ENCODE results near the gene MPG.
"Not testable (repeated sequence)": the region's sequence is repeated elsewhere in the genome, so short reads cannot be mapped to it uniquely, and the experiment has no call there.

Gene MPG

DNA sequence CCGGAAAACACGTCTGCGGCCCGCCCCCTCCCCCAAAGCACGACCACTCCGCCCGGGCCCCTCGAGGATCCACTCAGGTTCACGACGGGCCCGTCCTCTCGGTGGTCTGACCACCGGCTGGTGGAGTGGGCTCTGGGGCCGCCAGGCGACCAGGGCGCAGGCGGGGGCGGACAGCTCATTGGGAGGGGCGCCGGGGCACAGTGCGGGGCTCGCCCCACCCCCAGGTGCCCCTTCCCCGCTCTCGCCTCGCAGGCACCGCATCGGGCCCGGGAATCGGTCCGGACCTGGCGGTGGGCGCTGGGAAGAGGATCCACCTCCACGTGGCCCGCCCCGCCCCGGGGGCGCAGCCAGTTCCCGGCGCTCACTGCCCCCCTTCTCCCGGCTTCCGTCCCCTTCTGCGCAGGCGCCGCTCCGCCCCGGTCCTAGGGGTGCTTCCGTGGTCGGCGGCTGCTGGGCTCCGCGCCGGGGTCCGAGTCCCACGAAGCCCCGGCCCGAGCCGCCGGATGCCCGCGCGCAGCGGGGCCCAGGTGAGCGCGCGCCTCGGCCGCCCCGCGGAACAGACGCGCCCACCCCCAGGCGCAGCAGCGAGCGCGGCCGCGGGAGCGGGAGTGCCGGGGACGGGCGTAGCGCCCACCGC, at the start of gene MPG:
Gene MPG, plus strand, starts transcription at position 419 of the 637 bp plus-strand sequence. Its CDS starts 85 bp downstream, at position 504.
- peak; percentile 98 for DNase-seq (ENCODE audit: low spot score)

DNA sequence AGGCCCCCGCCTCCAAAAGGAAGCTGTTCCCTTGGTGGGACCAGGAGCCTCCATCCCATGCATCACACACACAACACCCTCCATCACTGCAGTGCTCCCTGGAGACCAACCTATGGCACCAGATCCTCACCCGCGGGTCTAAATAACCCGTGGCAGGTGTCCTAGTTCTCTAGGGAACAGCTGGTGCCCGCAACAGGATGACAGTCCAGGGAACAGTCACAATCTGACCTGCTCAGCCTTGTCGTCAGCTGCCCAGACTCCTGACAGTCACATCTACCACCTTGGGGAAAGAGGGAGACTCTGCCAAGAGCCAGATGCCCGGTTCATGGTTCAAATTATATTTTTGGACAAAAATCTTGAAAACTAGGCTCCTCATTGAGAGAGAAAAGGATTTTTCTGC, 47.4 kb upstream of the MPG start:
- DNase-seq (ENCODE audit: low spot score), result not testable (repeated sequence)

DNA sequence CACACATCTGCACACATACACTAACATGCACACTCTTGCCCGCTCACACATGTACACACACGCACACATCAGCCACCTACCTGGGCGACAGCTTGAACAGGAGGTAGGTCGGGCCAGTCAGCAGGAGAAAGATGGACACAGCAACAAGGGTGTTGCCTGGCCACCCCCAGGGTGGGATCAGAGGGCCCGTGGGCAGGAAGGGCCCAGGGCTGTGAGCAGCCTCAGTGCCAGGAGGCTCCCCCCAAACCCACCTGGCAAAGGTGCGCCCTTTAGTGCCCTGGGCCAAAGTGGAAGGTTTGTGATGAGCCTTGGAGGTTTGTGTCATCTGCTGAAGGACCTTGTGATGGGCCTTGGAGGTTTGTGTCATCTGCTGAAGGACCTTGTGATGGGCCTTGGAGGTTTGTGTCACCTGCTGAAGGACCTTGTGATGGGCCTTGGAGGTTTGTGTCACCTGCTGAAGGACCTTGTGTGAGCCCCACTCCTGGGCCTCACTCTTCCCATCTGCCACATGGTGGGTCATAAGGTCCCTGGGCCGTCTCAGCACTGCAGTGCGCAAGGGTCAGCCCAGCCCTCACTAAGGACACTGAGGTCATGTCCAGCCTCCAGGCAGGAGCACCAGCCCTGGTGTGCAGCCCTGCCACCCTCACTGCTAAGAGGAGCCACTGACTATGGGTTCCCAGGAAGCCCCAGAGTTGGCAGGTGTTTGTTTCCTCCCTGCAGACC, 44.7 kb upstream of the MPG start:
- not testable (repeated sequence) for DNase-seq (ENCODE audit: low spot score)

GRCh38 chr16:33877-34647, 44.0 kb upstream of the MPG start:
- no peak for DNase-seq (ENCODE audit: low spot score)

DNA sequence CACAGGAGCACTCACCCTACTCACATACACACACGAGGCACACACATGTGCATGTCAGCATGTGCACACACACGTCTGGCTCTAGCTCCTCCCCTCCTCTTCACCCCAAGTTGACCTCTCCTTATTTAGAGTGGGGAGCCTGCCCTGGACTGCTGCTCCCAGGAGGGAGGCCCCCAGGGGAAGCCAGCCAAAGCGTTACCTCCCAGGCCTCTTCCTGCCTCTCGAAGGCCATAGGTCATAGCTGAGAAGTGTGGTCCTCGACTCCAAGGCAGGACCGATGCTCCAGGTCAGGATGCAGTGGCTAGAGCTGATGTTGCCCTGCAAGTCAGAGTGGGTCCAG, 43.4 kb upstream of the MPG start:
- no peak for DNase-seq (ENCODE audit: low spot score)

DNA sequence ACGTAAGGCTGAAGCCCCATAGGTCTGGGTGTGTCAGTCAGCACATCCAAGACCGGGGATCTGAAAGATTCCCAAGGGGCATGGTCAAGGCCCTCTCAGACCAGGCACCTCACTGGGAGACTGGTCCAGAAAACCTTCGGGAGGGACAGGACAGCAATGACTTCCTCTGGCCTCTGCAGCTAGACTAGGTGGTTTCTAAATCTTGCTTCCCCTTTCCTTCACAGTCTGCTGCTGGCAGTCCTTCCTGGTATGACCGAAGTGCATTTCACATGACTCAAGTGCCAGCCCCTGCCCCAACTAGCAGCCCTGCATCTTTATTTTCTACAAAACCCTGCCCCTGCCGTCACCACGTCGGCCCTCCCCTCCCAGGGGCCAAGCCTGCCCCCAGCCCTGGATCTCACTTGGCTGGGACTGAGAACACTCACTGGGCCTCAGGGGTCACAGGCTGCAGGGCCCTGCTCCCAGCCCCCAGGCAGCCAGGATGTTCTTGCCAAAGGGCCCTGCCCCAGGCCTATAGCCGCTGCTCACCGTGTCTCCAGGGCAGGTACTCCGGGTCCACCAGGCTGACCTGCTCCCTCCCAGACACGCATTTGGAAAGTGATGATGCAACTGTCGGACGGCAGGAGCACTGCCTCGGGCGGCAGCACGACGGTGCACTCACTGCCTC, 42.9 kb upstream of the MPG start:
- DNase-seq (ENCODE audit: low spot score), result no peak

- DNase-seq (ENCODE audit: low spot score), result no peak
Measured at GRCh38 chr16:35678-36305, 42.2 kb upstream of the MPG start.

GRCh38 chr16:36336-36984, 41.6 kb upstream of the MPG start:
- DNase-seq (ENCODE audit: low spot score), result no peak

GRCh38 chr16:37511-37910, 40.5 kb upstream of the MPG start:
- DNase-seq (ENCODE audit: low spot score), result no peak

DNA sequence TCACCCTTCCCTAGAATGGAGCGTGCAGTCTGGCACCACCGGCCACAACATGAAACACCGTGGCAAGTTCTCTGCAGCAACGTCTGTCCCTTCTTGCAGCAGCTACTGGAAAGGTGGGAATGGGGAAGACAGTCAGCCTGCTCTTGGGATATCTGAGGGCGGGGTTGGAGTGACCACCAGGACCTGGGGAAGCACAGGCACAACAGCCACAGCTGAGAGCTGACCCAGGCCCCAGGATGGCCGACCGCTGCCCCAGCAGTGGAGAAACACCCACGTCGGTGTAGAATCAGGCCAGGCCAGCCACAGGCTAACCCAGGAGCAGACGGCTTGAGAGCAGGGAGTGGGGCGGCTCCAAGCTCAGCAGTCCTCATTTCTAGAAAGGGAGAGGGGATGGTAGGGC, 39.8 kb upstream of the MPG start:
- DNase-seq (ENCODE audit: low spot score), result not testable (repeated sequence)

DNA sequence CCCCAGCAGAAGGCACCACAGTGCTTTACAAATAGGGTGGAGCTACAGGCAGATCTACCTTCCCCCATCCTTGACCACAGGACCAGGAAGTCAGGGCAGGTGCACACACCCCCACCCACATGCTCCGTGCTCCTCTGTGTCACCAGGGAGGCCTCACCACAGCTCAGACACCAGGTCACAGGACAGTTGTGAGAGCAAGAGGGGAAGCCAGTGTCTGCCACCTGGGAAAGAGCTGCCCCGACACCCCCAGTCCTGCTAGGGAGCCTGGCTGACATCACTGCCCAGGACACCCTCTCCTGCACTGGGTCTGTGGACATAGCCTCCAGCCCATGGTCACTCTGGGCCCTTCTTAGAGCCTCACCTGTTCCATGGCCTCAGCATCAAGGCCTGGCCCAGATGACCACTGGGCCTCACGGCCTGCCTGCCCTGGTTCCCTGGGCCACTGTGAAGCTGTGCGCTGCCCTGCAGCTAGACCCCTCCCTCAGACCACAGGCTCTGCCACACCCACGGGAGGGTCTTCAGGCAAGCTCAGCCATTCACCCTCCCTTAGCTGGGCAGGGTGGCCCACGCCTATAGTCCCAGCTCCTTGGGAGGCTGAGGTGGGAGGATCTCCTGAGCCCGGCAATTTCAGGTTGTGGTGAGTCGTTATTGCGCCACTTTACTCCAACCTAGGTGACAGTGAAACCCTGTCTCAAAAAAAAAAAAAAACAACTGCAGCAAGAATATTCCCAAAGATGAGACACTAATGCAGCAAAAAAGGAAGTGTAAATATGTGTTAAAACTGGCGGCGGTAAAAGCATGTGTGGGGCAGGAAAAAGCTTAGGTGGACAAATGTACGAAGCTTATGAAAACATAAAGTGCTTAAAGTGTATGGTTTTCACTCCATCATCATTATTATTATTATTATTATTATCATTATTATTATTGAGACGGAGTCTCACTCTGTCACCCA, 38.8 kb upstream of the MPG start:
- DNase-seq (ENCODE audit: low spot score), result no peak

GRCh38 chr16:41439-42068, 36.5 kb upstream of the MPG start:
- no peak for DNase-seq (ENCODE audit: low spot score)

DNA sequence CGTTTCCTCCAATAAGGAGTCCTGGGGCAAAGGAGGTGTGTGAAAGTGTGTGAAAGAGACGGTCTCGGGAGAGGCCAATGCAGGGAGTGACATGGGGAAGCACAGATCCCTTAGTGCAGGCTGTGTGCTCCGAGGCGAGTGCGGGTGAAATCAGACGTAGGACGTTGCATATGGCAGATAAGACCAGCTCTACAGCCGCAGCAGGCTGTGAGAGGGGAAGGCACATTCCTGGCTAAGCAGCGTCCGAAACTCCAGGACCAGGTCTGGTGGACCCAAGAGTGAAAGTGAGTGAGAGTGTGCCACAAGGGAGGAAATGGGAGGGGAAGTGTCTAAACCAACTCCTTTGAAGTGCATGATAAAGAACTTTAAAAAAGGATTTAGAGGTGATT, 36.0 kb upstream of the MPG start:
- no peak for DNase-seq (ENCODE audit: low spot score)

DNA sequence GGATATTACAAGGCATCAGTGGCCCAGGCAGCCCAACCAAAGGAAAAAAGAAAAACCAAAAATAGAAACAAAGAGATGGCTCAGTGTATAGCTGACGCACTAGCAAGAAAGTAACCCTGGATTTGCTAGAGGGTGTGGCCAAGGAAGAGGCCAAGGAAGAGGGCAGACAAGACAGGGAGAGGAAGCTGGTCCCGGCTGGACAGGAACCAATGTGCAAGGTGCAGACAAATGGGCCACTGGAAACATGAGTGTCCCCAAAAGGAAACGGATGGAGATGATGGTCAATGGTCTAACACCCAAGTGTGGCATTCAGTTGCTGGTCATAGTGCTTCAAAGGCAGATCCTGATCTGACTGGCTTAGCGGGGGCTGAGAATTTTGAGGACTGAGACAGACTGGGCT, 35.3 kb upstream of the MPG start:
- no peak for DNase-seq (ENCODE audit: low spot score)

GRCh38 chr16:43294-43693, 34.7 kb upstream of the MPG start:
- DNase-seq (ENCODE audit: low spot score), result no peak

- DNase-seq (ENCODE audit: low spot score), result no peak
Measured at GRCh38 chr16:44655-45054, 33.4 kb upstream of the MPG start.

DNA sequence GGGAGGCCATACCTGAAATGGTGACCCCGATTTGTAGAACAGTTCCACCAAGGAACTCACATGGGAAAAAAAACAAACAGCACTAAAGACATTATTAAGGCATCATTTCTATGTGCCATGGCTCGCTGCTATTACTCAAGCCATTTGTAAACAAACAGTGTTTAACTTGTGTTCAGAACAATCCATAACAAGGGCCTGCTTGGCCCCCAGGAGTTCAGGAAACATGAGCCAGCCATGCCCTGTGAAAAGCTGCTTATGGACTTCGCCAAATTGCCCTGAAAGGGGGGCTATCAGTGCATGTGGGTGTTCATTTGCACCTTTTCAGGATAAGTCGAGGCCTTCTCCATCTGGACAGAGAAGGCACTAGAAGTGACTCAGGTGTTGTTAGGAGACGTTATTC, 32.6 kb upstream of the MPG start:
- no peak for DNase-seq (ENCODE audit: low spot score)

GRCh38 chr16:46510-46909, 31.5 kb upstream of the MPG start:
- DNase-seq (ENCODE audit: low spot score), result not testable (repeated sequence)

GRCh38 chr16:47234-47633, 30.8 kb upstream of the MPG start:
- DNase-seq (ENCODE audit: low spot score), result no peak
